ENCODE results near the gene BRD4.

DNA sequence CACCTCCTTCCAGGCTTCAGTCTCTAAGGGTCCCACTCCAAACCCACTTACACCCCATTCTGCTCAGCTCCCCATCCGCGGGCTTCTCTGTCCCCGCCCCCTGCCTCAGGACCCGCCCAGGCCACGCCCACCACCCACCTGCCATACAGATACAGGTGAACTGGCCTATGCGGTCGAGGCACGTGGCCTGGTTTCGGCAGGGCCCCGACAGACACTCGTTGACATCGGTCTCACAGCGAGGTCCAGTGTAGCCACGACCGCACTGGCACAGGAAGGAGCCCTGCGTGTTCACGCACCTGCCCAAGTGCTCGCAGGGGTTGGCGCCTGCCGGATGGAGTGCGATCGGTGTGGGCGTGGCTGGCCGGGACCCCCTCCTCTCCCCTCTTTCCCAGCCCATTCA, 143.5 kb downstream of the BRD4 start:
- TF ChIP-seq, protein P1, sequence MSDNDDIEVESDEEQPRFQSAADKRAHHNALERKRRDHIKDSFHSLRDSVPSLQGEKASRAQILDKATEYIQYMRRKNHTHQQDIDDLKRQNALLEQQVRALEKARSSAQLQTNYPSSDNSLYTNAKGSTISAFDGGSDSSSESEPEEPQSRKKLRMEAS (IDR thresholded peaks at IDR 0.05; ENCODE audit: insufficient read depth, insufficient read length): no peak
- TF ChIP-seq, protein P2, sequence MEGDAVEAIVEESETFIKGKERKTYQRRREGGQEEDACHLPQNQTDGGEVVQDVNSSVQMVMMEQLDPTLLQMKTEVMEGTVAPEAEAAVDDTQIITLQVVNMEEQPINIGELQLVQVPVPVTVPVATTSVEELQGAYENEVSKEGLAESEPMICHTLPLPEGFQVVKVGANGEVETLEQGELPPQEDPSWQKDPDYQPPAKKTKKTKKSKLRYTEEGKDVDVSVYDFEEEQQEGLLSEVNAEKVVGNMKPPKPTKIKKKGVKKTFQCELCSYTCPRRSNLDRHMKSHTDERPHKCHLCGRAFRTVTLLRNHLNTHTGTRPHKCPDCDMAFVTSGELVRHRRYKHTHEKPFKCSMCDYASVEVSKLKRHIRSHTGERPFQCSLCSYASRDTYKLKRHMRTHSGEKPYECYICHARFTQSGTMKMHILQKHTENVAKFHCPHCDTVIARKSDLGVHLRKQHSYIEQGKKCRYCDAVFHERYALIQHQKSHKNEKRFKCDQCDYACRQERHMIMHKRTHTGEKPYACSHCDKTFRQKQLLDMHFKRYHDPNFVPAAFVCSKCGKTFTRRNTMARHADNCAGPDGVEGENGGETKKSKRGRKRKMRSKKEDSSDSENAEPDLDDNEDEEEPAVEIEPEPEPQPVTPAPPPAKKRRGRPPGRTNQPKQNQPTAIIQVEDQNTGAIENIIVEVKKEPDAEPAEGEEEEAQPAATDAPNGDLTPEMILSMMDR (IDR thresholded peaks at IDR 0.05; ENCODE audit: extremely low read depth in 1 of 2, insufficient read depth in 1 of 2, low read depth in 1 of 2, low read length in 2 of 2): no peak
- TF ChIP-seq GATA2 (IDR thresholded peaks at IDR 0.05; ENCODE audit: insufficient read depth, insufficient read length, low read depth, low read length) (no peak), POLR2AphosphoS5 (IDR thresholded peaks at IDR 0.05; ENCODE audit: insufficient read depth, low read depth, low read length) (no peak), POLR2A (IDR thresholded peaks at IDR 0.05; ENCODE audit: low read depth, low read length) (no peak), JUN (IDR thresholded peaks at IDR 0.05; ENCODE audit: borderline replicate concordance, insufficient read depth, insufficient read length, low read depth) (no peak), EZH2 (IDR thresholded peaks at IDR 0.05; ENCODE audit: borderline replicate concordance, low read depth, low read length, severe bottlenecking) (no peak), MYC (IDR thresholded peaks at IDR 0.05; ENCODE audit: low read depth, low read length) (no peak), FOS (IDR thresholded peaks at IDR 0.05; ENCODE audit: borderline replicate concordance, insufficient read depth, low read length) (no peak)
